GM18868 (cell line): Measurements from ENCODE around the gene IL16.

Experiments
- ATAC-seq: cut with Tn5 transposase; IDR thresholded peaks from one replicate; pipeline ENCODE4 v1.9.1; 2021; ENCODE audit warnings: mild to moderate bottlenecking, moderate library complexity; ENCODE audit not compliant: unreplicated experiment

The IL16 gene

GRCh38 chr15:81174125-81174791, 22.4 kb upstream of the IL16 start:
- no peak for ATAC-seq

GRCh38 chr15:81174792-81175327, 21.8 kb upstream of the IL16 start:
- no peak for ATAC-seq

GRCh38 chr15:81175496-81175895, 21.2 kb upstream of the IL16 start:
- ATAC-seq: no peak

GRCh38 chr15:81176291-81176893, 20.3 kb upstream of the IL16 start:
- no peak for ATAC-seq

GRCh38 chr15:81178365-81178764, 18.3 kb upstream of the IL16 start:
- no peak for ATAC-seq

- ATAC-seq: no peak
Measured at GRCh38 chr15:81181220-81181619, 15.5 kb upstream of the IL16 start.

- no peak for ATAC-seq
Measured at GRCh38 chr15:81182031-81182755, 14.5 kb upstream of the IL16 start.

- ATAC-seq: no peak
Measured at GRCh38 chr15:81182756-81183438, 13.8 kb upstream of the IL16 start.

- ATAC-seq: no peak
Measured at GRCh38 chr15:81183439-81183775, 13.3 kb upstream of the IL16 start.

- ATAC-seq: no peak
Measured at GRCh38 chr15:81184188-81184587, 12.5 kb upstream of the IL16 start.

- ATAC-seq: no peak
Measured at GRCh38 chr15:81185631-81186295, 10.9 kb upstream of the IL16 start.

- no peak for ATAC-seq
Measured at GRCh38 chr15:81188354-81188753, 8.3 kb upstream of the IL16 start.

- no peak for ATAC-seq
Measured at GRCh38 chr15:81189583-81190283, 6.9 kb upstream of the IL16 start.

- no peak for ATAC-seq
Measured at GRCh38 chr15:81190922-81191507, 5.7 kb upstream of the IL16 start.

- ATAC-seq: no peak
Measured at GRCh38 chr15:81191701-81192100, 5.0 kb upstream of the IL16 start.

GRCh38 chr15:81194723-81195122, 2.0 kb upstream of the IL16 start:
- no peak for ATAC-seq

GRCh38 chr15:81195339-81195864, 1.3 kb upstream of the IL16 start:
- ATAC-seq: no peak

GRCh38 chr15:81197255-81197630, 564 bp downstream of the IL16 start:
- no peak for ATAC-seq

GRCh38 chr15:81197688-81198281, 1.1 kb downstream of the IL16 start:
- no peak for ATAC-seq
